Activated T-helper 9 cell treated with anti-CD3 and anti-CD28 coated beads, Interleukin-2, amount 50 U/mL, for 16 hours (primary cell): ENCODE measurements around the gene SEMA3B.
"Not testable (repeated sequence)": the region's sequence is repeated elsewhere in the genome, so short reads cannot be mapped to it uniquely, and the experiment has no call there.

Experiments used
- DNase-seq: peaks from one replicate; pipeline ENCODE4 v3.0.0-alpha.2; 2020; ENCODE audit warnings: low read depth

The SEMA3B gene

DNA sequence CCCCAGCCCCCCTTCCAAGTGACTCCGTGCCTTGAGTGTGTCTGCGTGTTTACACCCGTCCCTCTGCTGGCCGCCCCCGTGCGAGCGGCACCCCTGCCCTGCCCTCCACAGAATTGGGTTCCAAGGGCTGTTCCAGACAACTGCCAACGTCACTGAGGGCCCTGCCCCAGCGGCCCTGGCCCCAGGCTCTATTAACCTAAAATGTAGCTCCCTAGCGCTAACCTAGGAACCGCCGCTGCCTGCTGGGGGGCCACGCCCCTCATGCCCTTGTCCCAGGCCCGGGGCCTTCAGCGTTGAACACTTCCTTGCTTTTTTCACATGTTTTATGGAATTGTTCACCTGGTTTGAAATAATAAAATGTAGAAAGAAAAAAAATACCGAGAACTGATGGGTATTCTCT is 10.0 kb upstream of the SEMA3B start:
- no peak for DNase-seq

DNA sequence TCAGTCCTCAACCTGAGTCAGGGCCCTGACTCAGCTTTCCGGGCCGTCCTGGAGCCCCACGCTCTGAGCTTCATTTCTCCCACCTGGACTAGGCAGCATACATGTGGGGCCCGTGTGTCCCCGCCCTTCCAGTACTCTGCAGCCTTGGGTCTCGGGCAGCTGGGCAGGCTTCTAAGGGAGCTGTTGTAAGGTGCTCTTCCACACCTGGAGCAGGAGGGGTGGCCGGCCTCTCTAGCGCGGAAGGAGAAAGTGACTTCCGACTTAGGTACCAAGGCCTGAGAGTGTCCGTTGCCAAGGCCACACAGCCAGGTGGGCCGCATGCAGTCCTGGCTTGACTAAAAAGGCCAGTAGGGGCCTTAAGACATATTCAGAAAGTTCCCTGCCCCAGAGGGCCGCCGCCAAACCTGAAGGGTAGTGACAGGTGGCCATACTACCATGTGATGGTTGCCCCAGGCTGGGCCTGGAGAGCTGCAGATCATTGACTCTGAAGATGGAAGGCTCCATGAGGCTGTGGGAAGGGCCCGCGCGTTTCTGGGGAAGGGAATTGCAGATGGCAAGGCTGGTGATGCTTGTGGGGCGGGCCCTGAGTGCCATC is 9.4 kb upstream of the SEMA3B start:
- DNase-seq = no peak

DNA sequence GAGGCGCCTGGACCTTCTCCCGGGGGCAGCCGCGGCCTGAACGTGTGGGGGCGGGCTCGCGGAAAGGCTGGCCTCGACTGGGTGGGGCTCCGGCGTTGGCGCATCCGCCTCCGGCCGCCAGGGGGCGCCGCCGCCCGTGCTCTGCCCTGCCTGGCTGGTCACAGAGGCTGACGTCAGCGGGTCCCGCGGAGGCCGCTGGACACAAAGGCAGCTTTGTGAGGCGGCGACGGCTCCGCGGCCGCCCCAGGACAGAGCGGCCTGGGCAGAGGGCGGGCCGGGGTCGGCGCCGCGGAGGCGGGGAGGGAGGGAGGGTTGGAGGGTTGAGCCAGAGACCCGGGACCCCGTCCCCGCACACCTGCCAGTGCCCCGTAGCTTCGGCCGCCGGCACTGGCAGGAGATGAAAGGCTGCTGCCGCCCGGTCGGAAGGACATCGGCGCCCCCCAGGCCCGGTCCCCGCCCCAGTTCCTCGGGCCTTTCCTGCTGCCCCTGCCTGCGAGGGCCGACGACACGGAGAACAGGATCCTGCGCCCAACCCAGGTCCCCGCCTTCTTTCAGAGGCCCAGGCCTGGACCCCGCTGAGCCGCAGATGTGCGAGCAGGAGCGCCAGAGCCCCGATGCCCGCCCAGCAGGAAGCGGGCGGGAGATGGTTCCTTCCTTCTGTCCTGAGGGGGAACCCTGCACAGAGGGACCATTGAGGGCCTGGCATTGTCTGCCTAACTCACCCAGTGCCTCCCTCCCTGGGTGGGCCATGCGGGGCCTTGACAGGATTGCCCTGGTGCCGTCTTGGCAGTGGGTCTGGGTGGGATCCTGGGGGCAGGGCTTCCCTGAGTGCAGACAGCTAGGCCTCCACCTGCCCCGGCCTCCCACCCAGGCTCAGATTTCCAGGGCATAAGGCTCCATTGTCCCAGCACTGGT is 8.7 kb upstream of the SEMA3B start:
- peak; percentile 77 for DNase-seq

DNA sequence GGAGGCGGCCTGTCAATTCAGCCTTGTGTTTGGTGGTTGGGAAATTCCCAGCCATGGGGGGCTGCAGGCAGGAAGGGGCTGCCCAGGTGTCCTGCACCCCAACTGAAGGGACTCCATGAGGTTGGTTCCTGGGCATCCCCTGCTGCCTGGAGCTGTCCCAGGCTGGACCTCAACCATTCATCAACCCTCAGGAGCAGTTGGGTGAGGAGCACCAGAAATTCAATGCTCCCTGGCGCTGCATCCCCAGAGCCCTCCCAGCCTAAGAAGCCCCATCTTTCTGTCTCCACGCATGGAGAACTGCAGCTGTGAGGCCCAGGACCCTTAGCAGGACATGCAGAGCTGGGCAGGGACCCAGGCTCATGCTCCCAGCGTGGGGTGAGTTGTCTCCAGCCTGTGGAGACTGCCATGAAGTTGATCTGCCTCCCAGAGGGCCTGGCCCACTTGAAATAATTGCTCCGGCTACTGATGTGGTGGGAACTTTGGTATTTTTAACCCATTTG is 8.0 kb upstream of the SEMA3B start:
- no peak for DNase-seq

DNA sequence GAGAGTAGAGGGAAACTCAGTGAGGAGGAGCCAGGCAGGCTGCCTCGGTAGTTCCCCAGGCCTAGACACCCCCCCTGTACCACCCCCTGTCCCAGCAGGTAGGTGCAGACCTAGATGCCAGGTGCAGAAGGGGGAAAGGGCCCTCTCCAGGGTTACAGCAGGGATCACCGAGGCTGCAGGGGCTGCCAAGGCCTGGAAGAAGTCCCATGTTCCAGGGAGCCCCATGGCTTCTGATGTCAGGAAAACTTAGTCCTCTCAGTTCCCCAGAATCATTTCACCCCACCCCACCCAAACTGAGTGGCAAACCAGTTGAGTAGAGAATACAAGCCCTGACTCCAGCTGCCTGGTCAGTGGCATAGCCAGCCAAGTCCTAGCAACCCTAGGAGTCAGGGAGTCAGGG is 7.4 kb upstream of the SEMA3B start:
- DNase-seq = no peak

DNA sequence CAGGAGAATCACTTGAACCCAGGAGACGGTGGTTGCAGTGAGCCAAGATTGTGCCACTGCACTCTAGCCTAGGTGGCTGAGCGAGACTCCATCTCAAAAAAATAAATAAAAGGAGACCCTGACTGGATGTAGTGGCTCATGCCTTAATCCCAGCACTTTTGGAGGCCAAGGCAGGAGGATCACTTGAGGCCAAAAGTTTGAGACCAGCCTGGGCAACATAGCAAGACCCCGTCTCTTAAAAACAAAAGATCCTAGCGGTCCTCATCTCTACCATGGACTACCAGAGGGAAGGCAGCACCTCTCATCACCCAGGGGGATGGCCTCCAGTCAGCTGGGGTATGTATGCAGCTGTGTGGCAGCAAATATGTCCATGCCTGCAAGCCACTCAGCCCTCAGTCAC is 6.7 kb upstream of the SEMA3B start:
- DNase-seq = not testable (repeated sequence)

DNA sequence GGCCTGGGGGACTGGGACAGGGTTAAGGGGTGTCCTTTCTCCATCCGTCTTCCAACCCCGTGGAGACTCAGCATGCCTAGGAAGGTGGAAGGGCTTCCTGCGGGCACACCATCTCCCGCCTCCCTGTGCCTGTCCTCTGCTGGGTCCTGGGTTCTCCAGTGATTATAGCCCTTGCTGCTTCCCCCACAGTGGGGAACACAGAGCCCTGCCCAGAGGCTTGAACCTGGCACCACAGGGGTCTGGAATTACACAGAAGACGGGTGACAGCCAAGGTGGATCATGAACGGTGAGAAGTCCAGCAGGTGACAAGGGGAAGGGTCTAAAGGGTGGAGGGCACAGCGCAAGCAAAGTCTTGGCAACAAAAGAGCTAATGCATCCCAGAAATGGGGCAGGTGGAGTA is 6.2 kb upstream of the SEMA3B start:
- DNase-seq = no peak

DNA sequence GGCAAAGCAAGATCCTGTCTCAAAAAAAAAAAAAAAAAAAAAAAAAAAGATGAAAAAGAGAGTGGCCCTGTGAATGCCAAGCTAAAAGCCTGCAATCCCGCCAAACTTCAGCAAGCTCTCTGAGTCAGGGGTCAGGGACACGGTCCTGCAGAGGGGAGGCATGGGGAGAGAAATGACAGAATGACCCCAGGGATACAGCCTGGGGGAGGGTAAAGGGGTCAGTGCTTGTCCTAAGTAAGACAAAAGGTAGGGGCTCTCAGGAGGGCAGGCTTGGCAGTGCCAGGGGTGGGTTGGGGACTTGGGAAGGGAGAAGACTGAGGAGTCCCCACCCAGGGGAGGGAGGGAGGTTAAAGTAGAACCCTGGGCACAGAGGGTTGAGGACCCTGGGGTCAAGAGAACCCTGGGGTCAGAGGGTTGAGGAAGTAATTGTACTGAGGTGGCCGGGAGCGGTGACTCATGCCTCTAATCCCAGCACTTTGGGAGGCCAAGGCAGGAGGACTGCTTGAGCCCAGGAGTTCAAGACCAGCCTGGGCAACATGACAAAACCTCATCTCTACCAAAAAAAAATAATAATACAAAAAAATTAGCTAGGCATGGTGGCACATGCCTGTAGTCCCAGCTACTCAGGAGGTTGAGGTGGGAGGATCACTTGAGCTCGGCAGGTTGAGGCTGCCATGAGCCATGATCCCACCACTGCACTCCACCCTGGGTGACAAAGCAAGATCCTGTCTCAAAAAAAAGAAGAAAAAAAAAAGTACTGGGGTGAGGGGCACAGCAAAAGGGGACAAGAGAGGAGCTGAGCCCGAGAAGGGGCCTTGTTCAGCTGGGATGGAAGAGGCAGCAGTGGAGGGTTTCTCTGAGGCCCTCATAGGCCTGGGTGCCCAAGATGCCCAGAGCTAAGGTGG is 5.2 kb upstream of the SEMA3B start:
- no peak for DNase-seq

DNA sequence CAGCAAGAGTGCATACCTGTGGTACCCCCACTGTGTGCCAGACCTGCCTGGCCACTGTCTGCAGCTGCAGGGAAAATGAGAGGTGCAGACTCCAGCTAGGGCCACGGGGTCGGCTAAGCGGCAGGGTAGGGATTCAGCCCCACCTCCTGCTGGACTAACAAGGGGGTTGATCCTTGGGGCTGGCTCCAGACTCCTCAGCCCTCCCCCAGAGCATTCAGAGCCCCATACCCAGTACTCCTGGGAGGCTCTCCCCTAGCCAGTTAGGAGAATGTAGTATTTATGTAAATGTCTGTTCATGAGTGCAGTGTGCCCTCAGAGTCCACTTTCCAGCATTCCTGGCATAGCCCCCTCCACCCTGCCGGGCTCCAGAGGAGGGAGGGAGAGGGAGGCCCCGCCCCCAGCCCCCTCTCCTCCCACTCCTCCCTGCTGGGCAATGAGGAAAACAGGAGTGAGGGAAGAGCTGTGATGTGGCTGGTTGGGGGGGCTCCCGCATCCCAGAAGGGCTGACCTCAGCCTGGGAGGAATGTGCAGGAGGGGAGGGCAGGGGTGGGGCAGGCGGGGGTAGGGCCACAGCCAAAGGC is 4.5 kb upstream of the SEMA3B start:
- no peak for DNase-seq

DNA sequence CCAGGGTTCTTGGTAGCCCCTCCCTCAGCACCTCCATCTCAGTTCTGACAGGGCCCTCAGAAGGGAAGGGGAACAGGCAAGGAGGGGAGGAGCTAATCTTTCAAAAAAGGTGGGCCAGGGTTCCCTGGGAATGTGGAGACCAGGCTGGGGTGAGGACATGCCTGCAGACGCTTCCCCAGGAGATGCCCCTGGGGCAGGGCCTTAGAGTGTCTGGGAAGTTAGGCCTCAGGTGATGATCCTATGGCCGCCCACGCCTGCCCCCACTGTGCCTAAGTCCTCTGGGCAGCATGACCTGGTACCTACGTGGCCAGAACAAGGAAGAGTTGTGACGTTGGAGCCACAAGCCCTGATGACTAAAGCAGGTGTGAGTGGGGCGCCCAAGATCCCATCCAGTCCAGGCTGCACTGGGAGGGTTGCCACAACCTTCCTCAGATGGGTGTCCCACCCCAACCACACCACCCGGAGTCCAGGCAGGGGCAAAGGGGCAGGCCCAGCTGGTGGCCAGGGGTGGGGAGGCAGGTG is 3.9 kb upstream of the SEMA3B start:
- DNase-seq = no peak

DNA sequence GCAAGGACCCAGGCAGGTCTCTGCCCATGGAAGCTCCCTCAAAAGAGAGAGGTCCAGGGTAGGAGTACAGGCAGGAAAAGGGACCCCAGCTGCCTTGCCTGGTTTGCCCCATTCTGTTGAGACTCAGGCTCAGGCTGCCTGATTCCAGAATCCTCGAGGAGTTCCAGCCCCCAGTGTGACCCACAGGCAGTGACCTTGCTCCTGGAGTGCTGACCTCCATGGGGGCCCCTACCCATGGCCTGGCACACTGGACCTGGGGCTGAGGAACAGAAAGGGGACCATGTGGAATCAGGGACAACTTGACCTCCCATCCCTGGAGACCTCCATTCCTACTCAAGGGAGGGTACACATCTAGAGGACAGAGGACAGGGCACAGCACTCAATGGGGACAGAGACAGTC is 3.4 kb upstream of the SEMA3B start:
- no peak for DNase-seq

DNA sequence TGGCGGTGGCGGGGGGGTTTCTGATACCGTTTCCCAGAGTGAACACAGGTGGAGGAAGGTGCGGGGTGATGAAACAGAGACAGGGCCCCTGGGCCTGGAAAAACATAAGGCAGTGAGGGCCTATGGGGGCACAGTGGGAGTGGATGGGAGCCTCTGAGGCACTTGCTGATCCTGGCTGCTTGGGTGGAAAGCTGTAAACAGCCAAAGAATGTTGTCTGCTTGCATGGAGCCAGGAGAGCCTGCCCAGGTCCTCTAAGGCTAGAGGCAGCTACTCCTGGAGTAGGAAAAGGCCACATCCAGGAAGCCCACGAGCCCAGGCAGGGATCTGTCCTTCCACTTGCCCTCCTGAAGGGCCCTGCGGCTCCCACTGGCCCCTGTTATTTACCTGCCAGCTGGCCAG is 2.9 kb upstream of the SEMA3B start:
- no peak for DNase-seq

DNA sequence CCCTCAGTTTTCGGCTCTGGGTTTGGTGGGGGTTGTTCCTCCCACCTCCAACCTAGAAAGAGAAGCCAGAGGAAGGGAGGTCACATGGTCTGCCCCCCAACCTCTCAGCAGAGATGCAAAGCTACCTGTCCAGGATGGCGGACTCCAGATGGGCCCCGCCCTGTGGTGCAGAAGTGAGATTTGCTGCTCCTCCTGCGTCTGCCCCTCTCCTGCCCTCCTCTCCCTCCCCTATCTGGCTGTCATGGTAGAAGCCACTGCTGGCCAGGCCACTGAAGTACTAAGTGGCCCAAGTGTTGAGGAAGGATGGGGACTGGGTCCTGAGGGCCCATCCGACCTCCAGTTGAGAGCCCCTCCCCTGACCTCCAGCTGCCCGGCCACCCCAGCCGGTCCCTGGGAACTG is 2.1 kb upstream of the SEMA3B start:
- no peak for DNase-seq

DNA sequence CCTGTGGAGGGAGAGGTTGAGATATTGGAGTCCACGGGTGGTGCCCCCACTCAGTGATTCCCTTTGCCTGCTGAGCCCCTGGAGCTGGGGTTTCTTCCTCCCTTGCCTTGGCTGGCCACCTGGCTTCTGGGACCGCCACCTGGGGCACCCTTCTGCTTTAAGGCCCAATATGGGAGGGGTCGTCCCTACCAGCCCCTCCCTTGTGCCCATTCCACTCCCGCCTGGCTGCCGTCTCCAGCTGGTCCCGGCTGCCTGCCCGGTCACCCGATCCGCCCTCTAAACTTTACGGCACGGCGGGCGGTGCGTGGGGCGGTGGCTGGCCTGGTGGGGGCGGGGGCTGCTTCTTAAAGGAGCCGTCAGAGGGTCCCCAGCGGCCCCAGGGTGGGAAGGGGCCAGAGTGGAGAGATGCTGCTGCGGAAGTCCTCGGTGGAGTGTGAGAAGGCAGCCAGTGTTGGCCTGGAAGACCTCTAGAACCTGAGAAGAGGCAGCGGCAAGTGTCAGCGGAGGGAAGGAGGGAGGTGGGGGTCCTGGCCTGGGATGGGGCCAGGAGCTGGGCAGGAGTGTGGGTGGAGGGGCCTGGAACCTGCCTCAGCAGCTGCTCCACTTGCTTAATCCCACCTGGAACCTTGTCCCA is 1.6 kb upstream of the SEMA3B start:
- no peak for DNase-seq

DNA sequence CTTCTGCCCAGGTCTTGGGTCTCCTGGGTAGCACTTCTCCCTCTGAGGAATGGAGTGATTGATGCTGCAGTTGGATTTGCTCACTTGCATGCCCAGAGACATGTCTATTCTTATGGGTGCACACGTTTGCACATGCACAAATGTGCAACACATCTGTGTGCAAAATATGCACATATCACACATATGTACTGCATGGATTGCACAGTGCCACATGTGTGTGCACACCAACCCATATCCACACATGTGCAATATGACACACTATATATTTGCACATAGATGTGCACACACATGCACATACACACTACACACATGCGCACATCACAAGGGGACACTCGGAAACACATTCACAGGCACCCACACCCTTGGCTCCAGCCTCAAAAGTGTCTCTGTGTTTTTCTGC is 671 bp upstream of the SEMA3B start:
- no peak for DNase-seq

DNA sequence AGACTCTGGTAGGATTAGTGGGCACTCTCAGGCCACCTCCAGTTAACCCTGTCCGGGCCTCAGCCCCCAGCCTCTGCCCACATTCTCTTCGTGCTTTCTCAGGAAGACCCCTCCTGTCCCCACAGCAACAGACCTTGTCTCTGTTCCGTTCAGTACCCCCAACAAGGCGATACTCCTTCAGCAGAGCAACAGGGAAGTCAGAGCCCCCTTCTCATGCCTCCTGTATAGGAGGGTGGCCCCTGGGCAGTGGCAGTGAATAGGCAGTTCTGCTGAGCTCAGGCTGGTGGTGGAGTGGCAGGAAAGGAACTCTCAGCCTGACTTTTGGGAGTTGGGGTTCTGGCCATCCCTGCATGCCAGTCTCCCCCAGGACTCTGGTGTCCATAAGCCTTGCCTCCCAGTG is 513 bp downstream of the SEMA3B start:
- no peak for DNase-seq

DNA sequence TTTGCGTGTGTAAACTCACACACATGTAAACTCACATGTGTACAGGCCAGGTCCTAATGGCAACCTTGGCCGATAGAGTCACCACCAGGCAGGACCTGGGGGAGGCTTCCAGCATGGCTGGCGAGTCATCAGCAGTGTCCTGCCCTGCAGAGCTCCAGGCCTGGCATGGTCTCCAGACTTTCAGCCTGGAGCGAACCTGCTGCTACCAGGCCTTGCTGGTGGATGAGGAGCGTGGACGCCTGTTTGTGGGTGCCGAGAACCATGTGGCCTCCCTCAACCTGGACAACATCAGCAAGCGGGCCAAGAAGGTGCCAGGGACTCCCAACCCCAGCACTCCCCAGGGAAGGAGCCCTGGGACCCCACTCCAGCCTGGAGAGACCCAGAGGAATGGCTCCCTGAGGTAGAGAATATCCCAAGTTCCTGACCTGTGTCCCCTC is 1.0 kb downstream of the SEMA3B start:
- DNase-seq = no peak

DNA sequence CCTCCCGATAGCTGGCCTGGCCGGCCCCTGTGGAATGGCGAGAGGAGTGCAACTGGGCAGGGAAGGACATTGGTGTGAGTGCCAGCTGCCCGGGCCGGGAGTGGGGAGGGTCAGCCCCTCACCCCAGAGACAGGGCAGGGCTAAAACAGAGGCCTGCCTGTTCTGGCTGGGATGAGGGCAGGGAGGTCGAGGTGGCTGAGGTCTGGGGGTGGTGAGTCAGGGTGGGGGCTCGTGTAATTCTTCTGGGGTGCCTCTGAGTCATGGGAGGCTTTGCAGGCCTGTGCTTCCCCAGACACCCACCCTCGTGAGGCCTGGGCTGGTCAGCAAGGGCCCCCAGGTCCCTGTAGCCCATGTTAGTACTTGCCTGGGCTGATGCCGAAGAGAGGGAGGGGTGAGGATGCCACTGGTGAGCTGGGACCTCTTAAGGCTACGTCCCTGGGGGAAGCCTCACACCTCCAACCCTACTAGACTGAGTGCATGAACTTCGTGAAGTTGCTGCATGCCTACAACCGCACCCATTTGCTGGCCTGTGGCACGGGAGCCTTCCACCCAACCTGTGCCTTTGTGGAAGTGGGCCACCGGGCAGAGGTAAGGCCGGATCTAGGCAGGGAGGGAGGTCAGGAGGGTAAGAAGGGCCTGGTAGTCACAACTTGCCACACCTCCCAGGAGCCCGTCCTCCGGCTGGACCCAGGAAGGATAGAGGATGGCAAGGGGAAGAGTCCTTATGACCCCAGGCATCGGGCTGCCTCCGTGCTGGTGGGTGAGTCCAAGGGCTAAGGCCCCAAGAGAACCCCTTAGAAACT is 1.7 kb downstream of the SEMA3B start:
- no peak for DNase-seq

DNA sequence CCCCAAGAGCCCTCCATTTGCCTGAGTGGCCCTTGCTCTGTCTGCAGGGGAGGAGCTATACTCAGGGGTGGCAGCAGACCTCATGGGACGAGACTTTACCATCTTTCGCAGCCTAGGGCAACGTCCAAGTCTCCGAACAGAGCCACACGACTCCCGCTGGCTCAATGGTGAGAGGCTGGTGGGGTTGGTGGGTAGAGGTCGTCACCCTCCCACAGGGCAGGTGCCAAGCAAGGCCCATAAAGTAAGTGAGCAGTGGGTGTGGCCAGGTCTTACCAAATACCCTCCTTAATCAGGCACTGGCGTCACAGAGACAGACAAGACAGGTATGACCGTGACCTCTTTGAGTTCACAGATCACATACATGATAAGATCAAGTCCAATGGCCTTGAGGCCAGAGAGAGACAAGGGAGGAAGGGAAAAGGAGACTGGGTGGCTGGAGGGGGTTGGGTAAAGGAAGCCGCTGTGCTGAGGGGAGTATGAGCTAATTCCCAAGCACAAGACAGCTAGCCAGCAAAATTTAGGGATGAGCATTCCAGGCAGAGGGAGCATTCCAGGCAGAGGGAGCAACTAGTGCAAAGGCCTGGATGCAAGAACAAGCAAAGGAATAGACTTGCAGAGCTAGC is 2.5 kb downstream of the SEMA3B start:
- no peak for DNase-seq

DNA sequence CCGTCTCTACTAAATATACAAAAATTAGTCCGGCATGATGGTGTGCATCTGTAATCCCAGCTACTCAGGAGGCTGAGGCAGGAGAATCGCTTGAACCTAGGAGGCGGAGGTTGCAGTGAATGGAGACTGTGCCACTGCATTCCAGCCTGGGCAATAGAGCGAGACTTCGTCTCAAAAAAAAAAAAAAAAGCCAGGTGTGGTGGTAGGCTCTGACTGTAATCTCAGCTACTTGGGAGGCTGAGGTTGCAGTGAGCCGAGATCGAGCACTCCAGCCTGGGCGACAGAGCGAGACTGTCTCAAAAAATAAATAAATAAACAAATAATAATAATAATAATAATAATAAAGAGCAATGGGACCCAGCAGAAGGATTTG is 3.6 kb downstream of the SEMA3B start:
- not testable (repeated sequence) for DNase-seq
